Duodenal mucosa (tissue), 2 donors: ENCODE results near the gene RIPK1.
"Not testable (repeated sequence)": the region's sequence is repeated elsewhere in the genome, so short reads cannot be mapped to it uniquely, and the experiment has no call there.

Source experiments
- H3K27ac ChIP-seq: one replicate; pipeline ENCODE4 v1.7.0; 2013; ENCODE audit warnings: low read depth, low read length
- H3K27me3 ChIP-seq, 2 donors: one replicate each; pipeline ENCODE4 v1.7.0; 2013; ENCODE audit warnings: low read length in 2 of 2, control low read depth in 1 of 2; ENCODE audit not compliant: insufficient read depth in 2 of 2, control insufficient read depth in 1 of 2
- H3K36me3 ChIP-seq, 2 donors: one replicate each; pipeline ENCODE4 v1.7.0; 2013; ENCODE audit warnings: low read length in 2 of 2, control low read depth in 1 of 2; ENCODE audit not compliant: insufficient read depth in 2 of 2, control insufficient read depth in 1 of 2
- H3K4me1 ChIP-seq, 2 donors: one replicate each; pipeline ENCODE4 v1.7.0; 2013; ENCODE audit warnings: low read length in 2 of 2, control low read depth in 1 of 2; ENCODE audit not compliant: insufficient read depth in 2 of 2, control insufficient read depth in 1 of 2
- H3K4me3 ChIP-seq, 2 donors: one replicate each; pipeline ENCODE4 v1.7.0; 2013; ENCODE audit warnings: low read length in 2 of 2, low read depth in 1 of 2
- H3K9ac ChIP-seq, 2 donors: one replicate each; pipeline ENCODE4 v1.7.0; 2013; ENCODE audit warnings: low read length in 2 of 2, low read depth in 1 of 2
- H3K9me3 ChIP-seq, 2 donors: one replicate each; pipeline ENCODE4 v1.7.0; 2013; ENCODE audit warnings: low read length in 2 of 2, control low read depth in 1 of 2; ENCODE audit not compliant: control insufficient read depth in 1 of 2

The RIPK1 gene

GRCh38 chr6:3061501-3061941 lies 6.8 kb upstream of the RIPK1 start:
- Histone ChIP-seq H3K36me3 (no peaks in the 10 kb centered on the region), H3K27ac (no peak overlapping the region), H3K9me3 (no peaks in the 10 kb centered on the region), H3K27me3 (no peaks in the 10 kb centered on the region), H3K9ac (no peak overlapping the region), H3K4me3 (no peak overlapping the region), H3K4me1 (peaks cover 0 to 6% of the 10 kb centered on the region in 2 donors)

- H3K9ac ChIP-seq = peak overlapping the region in 1 of 2 donors; percentile 78
- H3K36me3 ChIP-seq, H3K9me3 ChIP-seq, H3K4me1 ChIP-seq, H3K27me3 ChIP-seq: not testable (repeated sequence)
- H3K27ac ChIP-seq = peak overlapping the region; percentile 94
- H3K4me3 ChIP-seq = peak overlapping the region in 1 of 2 donors; percentile 82
These were observed 5.0 kb upstream of the RIPK1 start for GRCh38 chr6:3063340-3063732.

- Histone ChIP-seq H3K4me1 (peaks cover 0 to 11% of the 10 kb centered on the region in 2 donors), H3K27ac (peak overlapping the region; percentile 94), H3K9ac (peak overlapping the region; percentile 78 to 80), H3K4me3 (peak overlapping the region; percentile 76 to 82), H3K9me3 (no peaks in the 10 kb centered on the region), H3K27me3 (no peaks in the 10 kb centered on the region), H3K36me3 (no peaks in the 10 kb centered on the region)
These were observed 4.3 kb upstream of the RIPK1 start for GRCh38 chr6:3063733-3064700.

GRCh38 chr6:3071568-3071967 lies 3.3 kb downstream of the RIPK1 start:
- no peaks in the 10 kb centered on the region for H3K27me3 ChIP-seq

GRCh38 chr6:3072798-3073197 lies 4.5 kb downstream of the RIPK1 start:
- Histone ChIP-seq H3K4me3 (no peak overlapping the region), H3K27me3 (no peaks in the 10 kb centered on the region), H3K9me3 (no peaks in the 10 kb centered on the region), H3K27ac (no peak overlapping the region), H3K9ac (no peak overlapping the region), H3K36me3 (peaks cover 17 to 33% of the 10 kb centered on the region in 2 donors), H3K4me1 (peaks cover 21 to 30% of the 10 kb centered on the region in 2 donors)

More at GRCh38 chr6:3071568-3071967, 3.3 kb downstream of the RIPK1 start:
- peaks cover 21 to 33% of the 10 kb centered on the region in 2 donors for H3K4me1 ChIP-seq
- H3K27ac ChIP-seq = no peak overlapping the region
- no peak overlapping the region for H3K4me3 ChIP-seq
- no peaks in the 10 kb centered on the region for H3K9me3 ChIP-seq
- no peak overlapping the region for H3K9ac ChIP-seq
- peaks cover 7 to 20% of the 10 kb centered on the region in 2 donors for H3K36me3 ChIP-seq

- Histone ChIP-seq H3K36me3 (peaks cover 20 to 38% of the 10 kb centered on the region in 2 donors), H3K27ac (no peak overlapping the region), H3K27me3 (no peaks in the 10 kb centered on the region), H3K9me3 (no peaks in the 10 kb centered on the region), H3K9ac (no peak overlapping the region), H3K4me3 (no peak overlapping the region), H3K4me1 (peaks cover 21 to 30% of the 10 kb centered on the region in 2 donors)
These were observed 5.1 kb downstream of the RIPK1 start for GRCh38 chr6:3073382-3073781.

- H3K27ac ChIP-seq = no peak overlapping the region
- no peaks in the 10 kb centered on the region for H3K9me3 ChIP-seq
- no peaks in the 10 kb centered on the region for H3K27me3 ChIP-seq
- peaks cover 23 to 61% of the 10 kb centered on the region in 2 donors for H3K36me3 ChIP-seq
- H3K9ac ChIP-seq = no peak overlapping the region
- H3K4me1 ChIP-seq = peaks cover 12 to 14% of the 10 kb centered on the region in 2 donors
- no peak overlapping the region for H3K4me3 ChIP-seq
These were observed 7.4 kb downstream of the RIPK1 start for GRCh38 chr6:3075772-3076113.

- Histone ChIP-seq H3K36me3 (peaks cover 28 to 66% of the 10 kb centered on the region in 2 donors), H3K4me1 (peaks cover 8 to 14% of the 10 kb centered on the region in 2 donors), H3K27me3 (no peaks in the 10 kb centered on the region), H3K4me3 (no peak overlapping the region), H3K9me3 (no peaks in the 10 kb centered on the region), H3K27ac (no peak overlapping the region), H3K9ac (no peak overlapping the region)
These were observed 8.0 kb downstream of the RIPK1 start for GRCh38 chr6:3076320-3076719.

GRCh38 chr6:3077430-3077829 lies 9.1 kb downstream of the RIPK1 start:
- Histone ChIP-seq H3K27me3 (no peaks in the 10 kb centered on the region), H3K27ac (no peak overlapping the region), H3K9ac (no peak overlapping the region), H3K9me3 (no peaks in the 10 kb centered on the region), H3K4me3 (no peak overlapping the region), H3K4me1 (peaks cover 8 to 14% of the 10 kb centered on the region in 2 donors), H3K36me3 (peaks cover 30 to 67% of the 10 kb centered on the region in 2 donors)

- not testable (repeated sequence) for H3K9ac ChIP-seq, H3K27me3 ChIP-seq, H3K9me3 ChIP-seq, H3K4me3 ChIP-seq, H3K27ac ChIP-seq
- Histone ChIP-seq H3K4me1 (peaks cover 8 to 14% of the 10 kb centered on the region in 2 donors), H3K36me3 (peaks cover 41 to 70% of the 10 kb centered on the region in 2 donors)
These were observed 10.7 kb downstream of the RIPK1 start for GRCh38 chr6:3078952-3079351.
